Pons (tissue), 1 donor: Measurements from ENCODE around the gene LIMA1.
"Not testable (repeated sequence)": the region's sequence is repeated elsewhere in the genome, so short reads cannot be mapped to it uniquely, and the experiment has no call there.

Experiments used
- DNase-seq: peaks from one replicate; pipeline ENCODE4 v3.0.0-alpha.2; 2016; ENCODE audit warnings: low spot score

LIMA1 gene

DNA sequence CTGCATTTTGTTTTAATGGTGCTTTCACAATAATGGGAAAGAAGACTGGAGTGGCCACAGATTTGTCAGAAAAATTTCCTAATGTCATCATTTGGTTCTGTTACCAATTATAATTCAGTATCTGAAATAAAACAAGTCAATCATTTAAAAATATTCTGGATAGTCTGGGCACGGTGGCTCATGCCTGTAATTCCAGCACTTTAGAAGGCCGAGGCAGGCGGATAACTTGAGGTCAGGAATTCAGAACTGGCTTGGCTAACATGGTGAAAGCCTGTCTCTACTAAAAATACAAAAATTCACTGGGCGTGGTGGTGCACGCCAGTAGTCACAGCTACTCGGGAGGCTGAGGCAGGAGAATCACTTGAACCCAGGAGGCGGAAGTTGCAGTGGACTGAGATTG lies 4.0 kb upstream of the LIMA1 start:
- DNase-seq, result no peak

DNA sequence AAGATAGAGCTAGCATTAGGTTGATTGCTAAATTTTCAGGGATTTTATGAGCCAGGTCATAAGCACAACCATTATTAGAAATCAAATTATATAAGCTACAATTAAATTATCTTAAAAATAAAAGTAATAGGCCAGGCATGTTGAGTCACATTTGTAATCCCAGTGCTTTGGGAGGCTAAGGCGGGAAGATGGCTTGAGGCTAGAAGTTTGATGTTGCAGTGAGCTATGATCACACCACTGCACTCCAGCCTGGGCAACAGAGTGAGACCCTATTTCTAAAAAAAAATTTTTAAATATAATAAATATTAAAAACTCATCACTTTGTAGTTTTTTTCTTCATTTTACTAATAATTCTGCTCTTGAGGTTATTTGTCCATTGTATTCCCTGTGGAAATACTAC lies 1.9 kb upstream of the LIMA1 start:
- DNase-seq, result no peak

DNA sequence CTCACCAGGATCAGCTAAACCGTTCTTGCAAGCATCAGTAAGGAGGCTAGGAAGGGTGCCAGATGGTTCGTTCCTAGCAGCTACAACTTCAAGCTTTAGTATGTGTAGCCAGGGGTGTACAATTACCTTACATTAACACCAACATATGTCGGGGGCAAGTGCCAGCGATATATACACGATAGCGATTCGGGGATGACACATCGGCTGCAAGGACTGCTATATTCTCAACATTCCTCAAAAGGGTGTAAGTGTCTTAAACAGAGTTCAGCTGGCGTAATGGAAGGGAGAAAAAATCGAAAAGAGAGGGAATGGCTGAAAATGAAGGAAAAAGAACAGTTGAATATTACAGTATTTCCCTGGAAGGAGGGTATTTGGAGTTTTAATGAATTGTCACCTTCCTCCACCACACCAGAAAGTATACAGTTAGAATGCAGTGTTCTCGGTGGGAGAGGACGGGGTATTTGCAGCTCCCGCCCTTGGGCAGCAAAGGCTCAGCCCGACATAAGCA lies 545 bp downstream of the LIMA1 start:
- DNase-seq, result no peak

DNA sequence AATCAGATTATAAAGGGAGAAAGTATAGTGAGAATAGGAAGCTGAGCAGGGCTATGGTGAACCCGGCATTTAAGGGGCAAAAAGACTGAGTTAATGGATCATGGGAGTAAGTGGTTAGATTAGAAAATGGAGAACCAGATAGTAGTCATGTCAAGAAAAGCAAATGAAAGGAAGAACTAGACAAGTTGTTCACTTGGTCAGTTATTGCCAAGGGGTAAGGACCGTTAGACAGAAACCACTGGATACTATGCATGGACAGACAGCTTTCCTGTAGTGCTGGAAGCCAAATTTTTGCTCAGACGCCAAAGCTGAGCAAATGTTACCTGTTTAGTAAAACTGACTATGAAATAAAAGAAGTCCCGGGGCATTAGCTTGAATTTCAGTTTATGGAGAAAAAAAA lies 3.8 kb downstream of the LIMA1 start:
- DNase-seq, result no peak

DNA sequence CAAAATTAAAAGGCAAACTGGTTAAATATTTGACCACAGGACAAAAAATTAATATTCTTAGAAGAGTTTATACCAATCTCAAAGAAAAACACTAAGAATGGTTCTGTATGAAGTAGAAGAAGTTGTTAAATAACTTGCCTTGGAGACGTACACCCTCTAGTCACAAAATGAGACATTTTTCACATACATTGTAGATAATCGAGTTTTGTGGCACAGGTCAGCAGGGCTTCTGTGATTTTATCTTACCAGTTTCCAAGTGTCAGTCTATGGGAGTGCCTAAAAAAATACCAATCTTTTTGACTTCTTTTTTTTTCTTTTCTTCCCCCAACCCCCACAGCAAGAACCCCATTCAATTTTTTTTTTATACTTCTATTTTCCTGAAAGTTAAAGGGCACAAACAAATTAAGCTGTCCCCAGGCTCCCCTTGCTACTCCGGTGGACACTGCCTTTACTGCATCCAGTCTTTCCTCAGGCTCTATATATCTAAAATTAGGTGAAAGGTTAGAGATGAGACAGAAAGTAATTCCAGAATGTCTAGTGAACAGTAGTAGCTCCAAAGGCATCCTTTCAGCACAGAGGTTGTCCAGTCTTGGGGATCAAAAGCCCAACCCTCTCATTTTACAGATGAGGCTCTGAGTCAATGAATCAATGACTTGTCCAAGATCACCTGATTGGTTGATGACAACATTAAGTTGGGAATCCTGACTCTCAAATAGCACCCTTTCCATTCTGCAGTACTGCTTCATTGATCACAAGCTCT lies 6.2 kb downstream of the LIMA1 start:
- DNase-seq, result no peak

DNA sequence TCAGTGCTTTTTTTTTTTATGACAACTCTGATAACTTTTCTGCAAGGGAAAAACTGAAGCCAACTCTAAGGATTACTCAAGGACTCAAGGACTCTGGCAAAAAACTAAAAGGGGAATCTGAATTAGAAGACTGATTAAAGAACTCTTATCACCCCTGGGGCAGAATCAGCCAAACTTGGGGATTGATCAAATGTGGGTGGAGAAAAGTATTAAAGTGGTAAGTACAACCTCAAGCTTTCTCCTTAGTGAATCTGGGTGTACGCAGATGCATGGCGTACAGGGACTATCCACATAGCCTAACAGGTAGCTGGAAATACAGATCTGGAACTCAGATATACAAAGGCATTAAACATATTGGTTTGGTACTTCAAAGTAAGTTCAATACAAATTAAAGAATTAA lies 7.3 kb downstream of the LIMA1 start:
- DNase-seq, result no peak

DNA sequence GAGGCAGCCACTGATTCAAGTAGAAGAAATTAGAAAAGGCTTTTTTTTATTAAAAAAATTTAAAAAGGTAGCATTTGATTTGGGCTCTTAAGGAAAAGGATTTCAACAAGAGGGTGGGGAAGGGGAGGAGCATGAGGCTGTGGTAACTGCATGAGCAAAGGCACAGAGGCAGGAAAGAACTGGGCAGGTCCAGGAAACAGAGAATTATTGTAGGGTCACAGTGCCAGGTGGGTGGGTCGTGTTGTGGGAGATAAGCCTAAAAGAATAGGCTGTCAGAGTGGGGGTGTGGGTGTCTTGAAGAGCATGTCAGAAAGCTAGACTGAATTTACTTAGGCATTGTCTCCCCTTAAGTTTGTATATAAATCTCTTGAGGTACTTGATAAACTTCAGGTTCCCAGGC lies 7.8 kb downstream of the LIMA1 start:
- DNase-seq, result no peak

DNA sequence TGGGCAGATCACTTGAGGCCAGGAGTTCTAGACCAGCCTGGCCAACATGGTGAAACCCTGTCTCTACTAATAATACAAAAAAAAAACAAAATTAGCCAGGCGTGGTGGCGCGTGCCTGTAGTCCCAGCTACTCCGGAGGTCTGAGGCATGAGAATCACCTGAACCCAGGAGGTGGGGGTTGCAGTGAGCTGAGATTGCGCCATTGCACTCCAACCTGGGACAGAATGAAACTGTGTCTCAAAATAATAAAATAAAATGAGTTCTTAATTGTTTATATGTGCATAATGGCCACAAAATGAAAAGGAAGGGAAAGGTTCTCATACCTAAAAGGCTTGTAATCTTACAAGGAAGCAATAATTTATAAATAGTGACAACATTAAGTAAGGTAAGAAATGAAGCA lies 8.2 kb downstream of the LIMA1 start:
- DNase-seq, result not testable (repeated sequence)

DNA sequence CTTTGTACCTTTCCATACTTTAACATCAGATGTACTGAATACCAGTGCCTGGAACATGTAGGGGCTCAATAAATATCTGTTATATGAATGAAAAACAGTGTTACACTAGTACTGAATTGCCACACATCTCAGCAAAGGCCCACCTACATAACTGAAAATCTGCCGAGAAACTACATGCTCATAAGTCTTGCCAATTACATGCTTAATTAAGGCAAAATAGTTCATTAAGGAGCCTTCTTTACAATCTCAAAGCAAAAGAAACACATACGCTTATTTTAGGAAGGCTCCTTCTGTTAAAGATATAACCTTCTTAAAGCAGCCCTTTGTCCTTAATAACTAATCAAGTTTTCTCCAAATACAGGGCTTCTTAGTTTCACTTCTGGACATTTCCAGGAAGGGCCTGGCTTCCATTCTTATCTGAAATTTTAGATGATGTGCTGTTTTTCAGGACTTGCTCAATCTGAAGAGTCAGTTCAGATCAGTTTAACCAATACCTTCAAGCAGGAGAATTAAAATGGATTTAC lies 11.5 kb downstream of the LIMA1 start:
- DNase-seq, result no peak

DNA sequence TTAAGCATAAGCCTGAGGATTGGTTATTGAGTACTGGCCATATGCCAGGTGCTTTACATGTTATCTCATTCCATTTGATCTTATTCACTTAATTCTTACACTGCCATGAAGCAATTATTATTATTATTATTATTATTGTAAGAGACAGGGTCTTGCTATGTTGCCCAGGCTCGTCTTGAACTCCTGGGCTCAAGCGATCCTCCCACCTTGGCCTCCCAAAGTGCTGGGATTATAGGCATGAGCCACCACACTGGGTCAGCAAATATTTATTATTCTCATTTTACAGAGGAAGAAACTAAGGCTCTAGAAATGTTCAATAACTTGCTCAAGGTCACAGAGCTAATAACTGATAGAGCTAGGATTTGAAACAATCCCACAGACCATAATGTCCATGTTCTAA lies 14.8 kb downstream of the LIMA1 start:
- DNase-seq, result no peak

DNA sequence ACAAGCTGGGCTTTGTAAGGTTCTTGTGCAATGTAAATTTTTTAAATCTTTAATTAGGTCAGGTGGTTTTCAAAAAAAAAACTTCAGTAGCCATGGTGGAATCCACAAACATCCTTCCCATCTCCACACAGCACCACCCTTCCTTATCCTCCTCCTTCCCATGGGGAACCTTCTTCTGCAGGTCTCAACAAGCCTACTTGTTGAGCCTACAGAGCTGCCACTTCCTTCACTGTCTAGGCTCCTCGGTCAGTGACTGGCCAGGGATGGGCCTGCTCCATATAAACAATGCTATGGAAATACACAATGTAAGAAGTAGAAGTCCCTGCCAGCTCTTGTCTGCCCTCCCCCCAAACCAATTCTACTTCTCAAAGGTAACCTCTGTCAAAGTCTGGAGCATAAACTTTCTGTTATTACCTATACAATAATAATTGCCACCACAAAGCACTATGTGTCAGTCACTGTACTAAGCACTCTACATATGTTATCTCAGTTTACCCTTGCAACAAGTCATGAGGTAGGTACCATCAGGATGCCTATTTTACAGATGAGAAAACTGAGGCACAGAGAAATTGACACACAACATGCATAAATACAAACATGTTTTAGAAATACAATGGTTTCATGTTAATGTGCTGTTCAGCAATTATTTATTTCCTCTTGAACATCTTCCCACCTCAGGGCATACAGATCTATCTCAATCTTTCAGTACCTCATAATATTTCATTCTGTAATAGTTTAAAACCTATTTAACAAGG lies 17.4 kb downstream of the LIMA1 start:
- no peak for DNase-seq

DNA sequence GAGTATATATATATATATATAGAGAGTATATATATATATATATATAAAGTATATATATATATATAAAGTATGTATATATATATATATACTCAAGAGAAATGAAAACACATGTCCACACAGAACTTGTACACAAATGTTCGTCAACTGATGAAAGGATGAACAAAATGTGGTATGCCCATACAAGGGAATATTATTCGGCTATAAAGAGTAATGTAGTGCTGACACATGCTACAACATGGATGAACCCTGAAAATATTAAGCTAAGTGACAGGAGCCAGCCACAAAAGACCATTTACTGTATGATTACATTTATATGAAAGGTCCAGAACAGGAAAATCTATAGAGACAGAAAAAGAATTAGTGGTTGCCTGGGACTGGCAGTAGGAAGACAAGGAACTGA lies 19.5 kb downstream of the LIMA1 start:
- no peak for DNase-seq

DNA sequence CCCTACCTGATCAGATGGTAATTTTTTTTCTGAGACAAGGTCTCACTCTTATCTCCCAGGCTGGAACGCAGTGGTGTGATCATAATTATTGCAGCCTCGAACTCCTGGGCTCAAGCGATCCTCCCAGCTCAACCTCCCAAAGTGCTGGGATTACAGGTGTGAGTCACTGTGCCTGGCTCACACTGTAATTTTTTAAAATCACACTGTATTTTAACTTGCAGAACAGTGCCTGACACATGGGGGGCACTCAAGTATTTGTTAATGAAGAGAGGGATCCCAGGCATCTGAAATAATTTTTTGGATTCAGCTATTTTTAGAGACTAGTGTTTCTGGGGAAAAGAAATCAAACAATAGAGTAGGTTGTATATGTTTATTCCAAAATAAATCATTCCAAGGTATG lies 21.7 kb downstream of the LIMA1 start:
- DNase-seq, result no peak

DNA sequence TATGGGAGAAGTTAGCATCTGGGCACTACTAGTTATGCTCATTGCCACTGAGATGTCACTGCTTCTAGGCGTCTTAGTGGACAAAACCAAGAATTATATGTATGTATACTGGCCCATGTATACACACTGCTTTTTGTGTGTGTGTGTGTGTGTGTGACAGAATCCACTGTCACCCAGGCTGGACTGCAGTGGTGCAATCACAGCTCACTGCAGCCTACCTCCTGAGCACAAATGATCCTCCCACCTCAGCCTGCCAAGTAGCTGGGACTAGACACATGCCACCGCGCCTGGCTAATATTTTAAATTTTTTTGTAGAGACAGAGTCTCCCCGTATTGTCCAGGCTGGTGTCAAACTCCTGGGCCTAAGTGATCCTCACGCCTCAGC lies 25.2 kb downstream of the LIMA1 start:
- no peak for DNase-seq

DNA sequence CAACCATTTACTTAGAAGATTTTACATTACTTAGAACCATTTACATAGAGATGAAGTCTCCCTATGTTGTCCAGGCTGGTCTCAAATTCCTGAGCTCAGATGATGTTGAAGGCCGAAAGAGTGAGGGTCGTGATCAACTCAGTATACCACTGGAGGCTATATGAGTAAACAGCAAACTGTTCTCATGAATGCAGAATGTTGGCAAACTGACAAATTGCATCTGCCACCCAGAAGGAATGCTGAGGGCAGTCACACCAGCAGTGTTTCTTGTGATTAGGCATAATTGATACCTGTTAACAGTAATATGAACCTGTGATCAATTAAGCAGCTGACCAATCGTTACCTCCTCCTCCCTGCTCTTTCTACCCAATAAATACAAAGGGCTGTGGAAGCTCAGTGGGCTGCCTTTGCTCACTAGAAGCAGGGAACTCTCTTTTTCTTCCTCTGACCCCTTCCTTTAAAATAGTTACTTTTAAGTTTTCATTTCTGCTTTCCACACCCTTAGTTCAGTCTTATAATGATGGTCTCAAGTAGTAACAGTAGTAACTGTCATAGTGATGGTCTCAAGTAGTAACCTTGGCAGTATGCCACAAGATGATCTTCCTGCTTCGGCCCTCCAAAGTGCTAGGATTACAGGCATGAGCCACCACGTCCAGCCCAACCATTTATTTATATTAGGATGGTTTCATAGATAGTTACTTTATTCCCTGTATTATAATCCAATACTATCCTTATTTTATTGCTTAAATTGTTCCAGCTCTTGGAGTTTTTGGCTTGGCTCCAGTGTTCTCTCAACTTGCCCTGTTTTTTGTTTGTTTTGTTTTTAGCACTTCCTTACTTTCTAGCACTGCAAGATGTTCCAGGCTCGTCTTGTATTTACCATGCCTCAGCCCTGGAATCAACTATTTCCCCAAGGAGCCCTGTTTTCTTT lies 25.8 kb downstream of the LIMA1 start:
- DNase-seq, result no peak

DNA sequence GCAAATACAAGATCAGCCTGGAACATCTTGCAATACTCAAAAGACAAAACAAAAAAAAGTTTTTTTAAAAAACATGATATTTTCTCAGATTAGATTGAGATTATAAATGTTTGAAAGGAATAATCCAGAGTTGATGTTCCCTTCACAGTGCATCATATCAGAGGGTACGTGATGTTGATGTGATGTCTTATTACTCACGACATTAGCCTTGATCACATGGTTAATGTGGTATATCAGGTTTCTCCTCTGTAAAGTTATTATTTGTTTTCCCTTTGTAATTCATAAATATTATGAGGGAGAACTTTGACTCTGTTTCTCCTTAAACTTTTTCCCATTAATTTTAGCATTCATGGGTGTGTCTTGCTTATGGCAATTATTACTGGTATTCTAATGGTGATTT lies 26.6 kb downstream of the LIMA1 start:
- DNase-seq, result no peak

DNA sequence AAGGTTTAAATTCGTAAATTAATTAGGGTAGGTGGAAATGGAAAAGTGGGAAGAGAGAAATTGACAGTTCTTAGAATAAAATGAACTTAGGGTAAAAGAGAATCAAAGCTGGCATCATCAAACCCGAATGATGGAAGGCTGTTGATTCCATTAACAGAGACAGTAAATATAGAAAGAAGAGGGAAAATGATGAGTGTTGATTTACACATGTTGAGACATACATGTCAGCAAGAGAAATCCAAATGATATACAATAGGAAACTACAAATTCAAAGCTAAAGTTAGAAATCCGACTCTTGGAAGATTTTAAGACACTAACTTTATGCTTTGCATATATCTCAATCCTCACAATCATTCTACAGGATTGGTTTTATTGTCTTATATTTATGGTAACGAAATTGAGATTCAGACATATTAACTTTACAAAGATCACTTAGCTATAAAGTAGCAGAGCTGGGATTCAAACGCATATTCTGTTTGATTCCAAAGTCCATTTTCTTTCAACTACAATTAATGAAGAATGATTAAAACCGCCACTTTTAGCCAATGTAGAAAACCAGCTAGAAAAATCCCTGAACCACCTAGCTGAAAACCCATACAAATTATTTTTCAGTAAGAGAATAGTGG lies 30.2 kb downstream of the LIMA1 start:
- no peak for DNase-seq

DNA sequence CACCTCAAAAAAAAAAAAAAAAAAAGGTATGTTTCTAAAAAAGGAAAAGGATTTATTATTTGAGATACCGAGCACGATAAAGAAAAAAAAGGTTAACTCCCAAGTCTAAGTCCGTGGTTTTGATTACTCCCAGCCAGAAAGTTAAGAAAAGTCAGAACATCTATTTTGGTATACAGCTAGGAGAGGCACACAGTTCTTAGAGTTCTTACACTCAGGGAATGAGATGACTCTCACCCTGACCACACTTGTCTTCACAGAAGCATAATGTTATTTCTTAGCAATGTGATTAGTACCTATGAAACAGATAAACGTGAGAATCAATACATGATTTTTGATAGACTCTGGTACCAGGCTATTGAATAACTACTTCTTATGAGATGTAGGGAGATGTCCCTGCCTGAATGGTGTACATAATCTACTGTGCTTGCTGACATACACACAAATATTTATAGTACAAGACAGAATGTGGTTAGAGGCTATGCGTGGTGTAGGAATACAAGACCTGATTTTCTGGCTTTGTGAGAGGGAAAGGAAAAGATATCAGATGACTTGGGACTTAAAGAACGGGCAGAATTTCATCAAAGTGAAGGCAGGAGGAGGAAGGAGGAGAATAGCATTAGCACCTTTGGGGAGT lies 31.6 kb downstream of the LIMA1 start:
- DNase-seq, result no peak

DNA sequence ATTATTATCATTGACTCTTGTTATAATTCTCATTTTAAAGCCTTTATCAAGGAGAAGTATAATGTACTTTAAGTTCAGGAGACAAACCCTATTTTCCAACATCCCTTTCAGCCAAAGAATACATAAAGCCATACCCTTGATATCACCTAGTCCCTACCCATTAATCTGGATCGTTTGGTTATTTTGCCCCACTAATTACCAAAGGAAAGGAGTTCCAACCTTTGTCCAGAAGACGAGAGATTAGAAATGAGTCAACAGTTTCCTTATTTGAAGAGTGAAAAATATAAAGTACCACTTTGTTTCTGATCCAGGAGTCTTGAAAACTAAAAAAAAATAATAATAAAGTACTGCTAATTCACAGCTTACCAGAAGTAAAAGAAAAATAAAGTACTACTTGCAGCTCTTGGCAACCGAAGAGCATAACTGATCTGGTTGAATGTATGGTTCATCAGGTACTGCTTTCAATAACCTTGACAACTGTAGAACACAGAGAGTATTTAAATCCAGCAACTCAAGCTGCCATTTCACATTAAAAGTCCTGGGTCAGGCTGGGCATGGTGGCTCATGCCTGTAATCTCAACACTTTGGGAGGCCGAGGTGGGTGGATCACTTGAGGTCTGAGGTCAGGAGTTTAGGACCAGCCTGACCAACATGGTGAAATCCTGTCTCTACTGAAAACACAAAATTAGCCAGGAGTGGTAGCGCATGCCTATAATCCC lies 33.7 kb downstream of the LIMA1 start:
- DNase-seq, result no peak

DNA sequence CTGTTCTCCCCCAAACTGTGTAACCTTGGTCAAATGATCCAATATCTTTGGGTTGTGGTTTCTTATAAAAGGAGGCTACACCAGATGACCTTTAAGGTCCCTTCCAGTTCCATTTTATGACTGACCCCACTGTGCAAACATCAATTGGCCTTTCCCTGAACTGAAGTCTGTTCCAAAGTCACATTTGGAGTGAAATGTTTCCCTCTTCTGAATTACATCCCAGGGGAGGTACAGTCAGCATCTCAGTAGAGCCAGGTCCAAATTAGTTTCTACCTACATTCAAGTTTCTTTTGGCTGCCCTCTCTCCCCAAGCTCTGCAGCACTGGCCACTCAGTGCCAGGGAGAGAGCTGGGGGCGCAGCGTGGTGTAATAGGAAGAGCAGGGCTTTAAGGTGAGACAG lies 34.4 kb downstream of the LIMA1 start:
- no peak for DNase-seq

DNA sequence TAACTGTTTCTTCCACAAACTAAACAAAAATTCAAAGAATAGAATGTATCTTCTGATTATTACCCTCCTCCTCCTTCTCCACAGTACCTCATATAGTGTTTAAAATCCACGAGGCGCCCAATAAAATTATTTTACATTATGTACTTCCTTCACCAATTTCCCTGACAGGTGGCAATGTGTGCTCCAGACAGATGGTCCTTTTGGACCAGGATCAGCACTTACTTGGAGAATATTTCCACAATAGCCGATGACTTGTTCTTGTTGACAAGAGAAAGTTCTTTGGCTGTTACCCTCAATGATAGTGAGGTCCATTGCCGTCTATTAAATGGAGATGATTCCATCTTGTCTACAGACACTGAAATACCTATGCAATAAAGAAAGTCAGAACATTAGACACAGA lies 34.9 kb downstream of the LIMA1 start:
- DNase-seq, result no peak
